ENCODE data around the gene NUMBL.

NUMBL gene

GRCh38 chr19:40705950-40706619 lies 15.6 kb upstream of the NUMBL start:
- Histone ChIP-seq H3K4me1 (ENCODE audit: control extremely low read depth in 1 of 4, control insufficient read depth in 4 of 4, insufficient read depth in 4 of 4, low read length in 3 of 4) (peaks cover 0 to 11% (median 5%) of the 10 kb centered on the region in 4 experiments), H3K9me3 (ENCODE audit: control extremely low read depth in 1 of 5, control insufficient read depth in 4 of 5, insufficient read depth in 2 of 5, low read depth in 1 of 5, low read length in 4 of 5) (no peaks in the 10 kb centered on the region), H3K27ac (ENCODE audit: insufficient read depth in 1 of 2, low read depth in 1 of 2, low read length in 2 of 2, poor library complexity in 1 of 2, severe bottlenecking in 2 of 2) (no peak overlapping the region), H3K4me3 (ENCODE audit: control insufficient read depth in 1 of 7, extremely low read depth in 1 of 7, insufficient read depth in 4 of 7, low read depth in 2 of 7, low read length in 6 of 7) (no peak overlapping the region), H3K36me3 (ENCODE audit: control insufficient read depth in 4 of 4, insufficient read depth in 4 of 4, low read length in 3 of 4) (peaks cover 6 to 70% (median 50%) of the 10 kb centered on the region in 4 experiments), H3K27me3 (replicated peaks in 2 of 5; ENCODE audit: control insufficient read depth in 4 of 5, insufficient read depth in 5 of 5, low read length in 4 of 5) (no peaks in the 10 kb centered on the region)
- WGBS (ENCODE audit: insufficient coverage): 100% methylated on average over 6 of the region's 7 CpGs
- CTCF ChIA-PET: no interaction called here
- POLR2A ChIA-PET: no interaction called here
- no peak for DNase-seq

GRCh38 chr19:40705362-40705651 lies 14.9 kb upstream of the NUMBL start:
- Histone ChIP-seq H3K4me3 (ENCODE audit: control insufficient read depth in 1 of 7, extremely low read depth in 1 of 7, insufficient read depth in 4 of 7, low read depth in 2 of 7, low read length in 6 of 7) (no peak overlapping the region), H3K9me3 (ENCODE audit: control extremely low read depth in 1 of 5, control insufficient read depth in 4 of 5, insufficient read depth in 2 of 5, low read depth in 1 of 5, low read length in 4 of 5) (no peaks in the 10 kb centered on the region), H3K27me3 (replicated peaks in 2 of 5; ENCODE audit: control insufficient read depth in 4 of 5, insufficient read depth in 5 of 5, low read length in 4 of 5) (no peaks in the 10 kb centered on the region), H3K36me3 (ENCODE audit: control insufficient read depth in 4 of 4, insufficient read depth in 4 of 4, low read length in 3 of 4) (peaks cover 9 to 72% (median 54%) of the 10 kb centered on the region in 4 experiments), H3K27ac (ENCODE audit: insufficient read depth in 1 of 2, low read depth in 1 of 2, low read length in 2 of 2, poor library complexity in 1 of 2, severe bottlenecking in 2 of 2) (no peak overlapping the region), H3K4me1 (ENCODE audit: control extremely low read depth in 1 of 4, control insufficient read depth in 4 of 4, insufficient read depth in 4 of 4, low read length in 3 of 4) (peaks cover 0 to 6% (median 2%) of the 10 kb centered on the region in 4 experiments)
- no peak for DNase-seq
- ChIA-PET POLR2A (no interaction called here), CTCF (no interaction called here)
- WGBS (ENCODE audit: insufficient coverage): 96% methylated on average over 5 of the region's 9 CpGs

GRCh38 chr19:40704491-40705361 lies 14.3 kb upstream of the NUMBL start:
- 95% methylated on average over 8 of the region's 18 CpGs for WGBS (ENCODE audit: insufficient coverage)
- Histone ChIP-seq H3K36me3 (ENCODE audit: control insufficient read depth in 4 of 4, insufficient read depth in 4 of 4, low read length in 3 of 4) (peaks cover 9 to 74% (median 56%) of the 10 kb centered on the region in 4 experiments), H3K27ac (ENCODE audit: insufficient read depth in 1 of 2, low read depth in 1 of 2, low read length in 2 of 2, poor library complexity in 1 of 2, severe bottlenecking in 2 of 2) (no peak overlapping the region), H3K27me3 (replicated peaks in 2 of 5; ENCODE audit: control insufficient read depth in 4 of 5, insufficient read depth in 5 of 5, low read length in 4 of 5) (no peaks in the 10 kb centered on the region), H3K9me3 (ENCODE audit: control extremely low read depth in 1 of 5, control insufficient read depth in 4 of 5, insufficient read depth in 2 of 5, low read depth in 1 of 5, low read length in 4 of 5) (no peaks in the 10 kb centered on the region), H3K4me1 (ENCODE audit: control extremely low read depth in 1 of 4, control insufficient read depth in 4 of 4, insufficient read depth in 4 of 4, low read length in 3 of 4) (peaks cover 0 to under 1% (median 0%) of the 10 kb centered on the region in 4 experiments), H3K4me3 (ENCODE audit: control insufficient read depth in 1 of 7, extremely low read depth in 1 of 7, insufficient read depth in 4 of 7, low read depth in 2 of 7, low read length in 6 of 7) (no peak overlapping the region)
- no peak for DNase-seq
- ChIA-PET POLR2A (no interaction called here), CTCF (interaction anchor here (1.3 kb wide), 1 partner anchor 42 kb away, joined by 6 read pairs; no protein-coding TSS in a partner anchor)

GRCh38 chr19:40703029-40703755 lies 12.7 kb upstream of the NUMBL start:
- Histone ChIP-seq H3K27me3 (replicated peaks in 2 of 5; ENCODE audit: control insufficient read depth in 4 of 5, insufficient read depth in 5 of 5, low read length in 4 of 5) (no peaks in the 10 kb centered on the region), H3K9me3 (ENCODE audit: control extremely low read depth in 1 of 5, control insufficient read depth in 4 of 5, insufficient read depth in 2 of 5, low read depth in 1 of 5, low read length in 4 of 5) (no peaks in the 10 kb centered on the region), H3K27ac (ENCODE audit: insufficient read depth in 1 of 2, low read depth in 1 of 2, low read length in 2 of 2, poor library complexity in 1 of 2, severe bottlenecking in 2 of 2) (no peak overlapping the region), H3K4me1 (ENCODE audit: control extremely low read depth in 1 of 4, control insufficient read depth in 4 of 4, insufficient read depth in 4 of 4, low read length in 3 of 4) (no peaks in the 10 kb centered on the region), H3K36me3 (ENCODE audit: control insufficient read depth in 4 of 4, insufficient read depth in 4 of 4, low read length in 3 of 4) (peaks cover 14 to 69% (median 55%) of the 10 kb centered on the region in 4 experiments), H3K4me3 (ENCODE audit: control insufficient read depth in 1 of 7, extremely low read depth in 1 of 7, insufficient read depth in 4 of 7, low read depth in 2 of 7, low read length in 6 of 7) (no peak overlapping the region)
- CTCF ChIA-PET: interaction anchor here (1.3 kb wide), 1 partner anchor 41 kb away, joined by 6 read pairs; no protein-coding TSS in a partner anchor
- POLR2A ChIA-PET: no interaction called here
- no peak for DNase-seq
- 95% methylated on average over 18 of the region's 24 CpGs for WGBS (ENCODE audit: insufficient coverage)

- Histone ChIP-seq H3K4me1 (ENCODE audit: control extremely low read depth in 1 of 4, control insufficient read depth in 4 of 4, insufficient read depth in 4 of 4, low read length in 3 of 4) (no peaks in the 10 kb centered on the region), H3K27ac (ENCODE audit: insufficient read depth in 1 of 2, low read depth in 1 of 2, low read length in 2 of 2, poor library complexity in 1 of 2, severe bottlenecking in 2 of 2) (no peak overlapping the region), H3K27me3 (replicated peaks in 2 of 5; ENCODE audit: control insufficient read depth in 4 of 5, insufficient read depth in 5 of 5, low read length in 4 of 5) (no peaks in the 10 kb centered on the region), H3K36me3 (ENCODE audit: control insufficient read depth in 4 of 4, insufficient read depth in 4 of 4, low read length in 3 of 4) (peaks cover 14 to 63% (median 53%) of the 10 kb centered on the region in 4 experiments), H3K9me3 (ENCODE audit: control extremely low read depth in 1 of 5, control insufficient read depth in 4 of 5, insufficient read depth in 2 of 5, low read depth in 1 of 5, low read length in 4 of 5) (no peaks in the 10 kb centered on the region), H3K4me3 (ENCODE audit: control insufficient read depth in 1 of 7, extremely low read depth in 1 of 7, insufficient read depth in 4 of 7, low read depth in 2 of 7, low read length in 6 of 7) (no peak overlapping the region)
- 89% methylated on average over 16 of the region's 18 CpGs for WGBS (ENCODE audit: insufficient coverage)
- DNase-seq: no peak
- CTCF ChIA-PET: no interaction called here
- POLR2A ChIA-PET: no interaction called here
Measured at GRCh38 chr19:40702337-40703012, 12.0 kb upstream of the NUMBL start.

- WGBS (ENCODE audit: insufficient coverage): 95% methylated on average over 5 of the region's 6 CpGs
- CTCF ChIA-PET: no interaction called here
- POLR2A ChIA-PET: no interaction called here
- no peak for DNase-seq
- H3K27ac ChIP-seq (ENCODE audit: insufficient read depth in 1 of 2, low read depth in 1 of 2, low read length in 2 of 2, poor library complexity in 1 of 2, severe bottlenecking in 2 of 2): no peak overlapping the region
- H3K27me3 ChIP-seq (replicated peaks in 2 of 5; ENCODE audit: control insufficient read depth in 4 of 5, insufficient read depth in 5 of 5, low read length in 4 of 5): no peaks in the 10 kb centered on the region
- peaks cover 14 to 62% (median 54%) of the 10 kb centered on the region in 4 experiments for H3K36me3 ChIP-seq (ENCODE audit: control insufficient read depth in 4 of 4, insufficient read depth in 4 of 4, low read length in 3 of 4)
- H3K4me1 ChIP-seq (ENCODE audit: control extremely low read depth in 1 of 4, control insufficient read depth in 4 of 4, insufficient read depth in 4 of 4, low read length in 3 of 4): no peaks in the 10 kb centered on the region
- H3K4me3 ChIP-seq (ENCODE audit: control insufficient read depth in 1 of 7, extremely low read depth in 1 of 7, insufficient read depth in 4 of 7, low read depth in 2 of 7, low read length in 6 of 7): no peak overlapping the region
- H3K9me3 ChIP-seq (ENCODE audit: control extremely low read depth in 1 of 5, control insufficient read depth in 4 of 5, insufficient read depth in 2 of 5, low read depth in 1 of 5, low read length in 4 of 5): no peaks in the 10 kb centered on the region
Measured at GRCh38 chr19:40701758-40702157, 11.3 kb upstream of the NUMBL start.
